HCT116 (cell line): ENCODE results near the gene STAMBPL1. TPM values are rescaled to one million over a fixed set of nuclear protein-coding genes. Genes with fewer than 3 reads are reported as not detected.

ENCODE experiments used
- ATAC-seq: fragments of 200-7000 bp; cut with Tn5 transposase; 2 replicates; pipeline ENCODE4 v1.9.1; 2020; ENCODE audit warnings: mild to moderate bottlenecking, moderate library complexity
- BruUV-seq: library from RNA; stranded (reverse); fragments of 400-500 nt; replicated peaks from 2 replicates; lab custom pipeline; 2021; lab: Mats Ljungman, UMichigan
- CTCF ChIA-PET: fragments of 300-600 bp; sonication (Branson Sonifier 250); formaldehyde crosslinking; loops from one replicate; lab custom pipeline; 2021; ENCODE audit warnings: antibody characterized with exemption; lab: Charles Lee
- POLR2A ChIA-PET: fragments of 300-600, 350-600 bp; sonication (Branson Sonifier 250); formaldehyde crosslinking; loops from one replicate; lab custom pipeline; 2021; ENCODE audit warnings: antibody characterized with exemption; lab: Charles Lee
- RAD21 ChIA-PET, 2 experiments: fragments of 300-600 bp; sonication (Branson Sonifier 250); formaldehyde crosslinking; loops; one replicate each; lab custom pipeline; 2023; ENCODE audit warnings: low total read pairs in 2 of 2; ENCODE audit not compliant: uncharacterized antibody in 2 of 2, unreplicated experiment in 2 of 2, low non-redundant PET in 1 of 2; lab: Charles Lee
- DNase-seq: peaks from one replicate; pipeline ENCODE4 v3.0.0-alpha.2; 2010; ENCODE audit warnings: low read depth, low spot score
- H2AFZ ChIP-seq: fragments of 200-600 bp; shearing (Covaris generic), sonication (generic); 2 replicates; pipeline ENCODE4 v1.6.1; 2017; ENCODE audit warnings: low read depth, mixed run types, mixed read lengths, antibody characterized with exemption, low read length; ENCODE audit not compliant: poor library complexity, severe bottlenecking
- H3K27ac ChIP-seq: 2 replicates; pipeline ENCODE4 v1.5.1; 2012; ENCODE audit warnings: low read depth, low read length
- H3K27me3 ChIP-seq: fragments of 200-600 bp; sonication (generic); 2 replicates; pipeline ENCODE4 v1.6.1; 2016; ENCODE audit warnings: mixed run types, low read length, mixed read lengths; ENCODE audit not compliant: insufficient read depth
- H3K36me3 ChIP-seq, 2 experiments: fragments of 200-500 bp in 1 of 2; fragments of 200-600 bp in 1 of 2; sonication (Bioruptor generic) in 1 of 2; sonication (generic) in 1 of 2; 2 replicates each; pipeline versions ENCODE4 v1.5.1 to v1.6.1; 2014 to 2016; ENCODE audit warnings: low read length in 2 of 2, inconsistent platforms in 1 of 2, mixed read lengths in 1 of 2, mixed run types in 1 of 2; ENCODE audit not compliant: insufficient read depth in 2 of 2, control insufficient read depth in 1 of 2
- H3K4me1 ChIP-seq, 2 experiments: fragments of 200-600 bp in 1 of 2; sonication (generic) in 1 of 2; 2 replicates each; pipeline versions ENCODE4 v1.5.1 to v1.6.1; 2012 to 2017; ENCODE audit warnings: low read length in 2 of 2, inconsistent platforms in 1 of 2, mild to moderate bottlenecking in 1 of 2, mixed read lengths in 1 of 2, mixed run types in 1 of 2, moderate library complexity in 1 of 2; ENCODE audit not compliant: insufficient read depth in 2 of 2, control insufficient read depth in 1 of 2
- H3K4me2 ChIP-seq: fragments of 200-600 bp; sonication (generic); 2 replicates; pipeline ENCODE4 v1.6.1; 2017; ENCODE audit warnings: mixed run types, low read length, mixed read lengths
- H3K4me3 ChIP-seq, 2 experiments: fragments of 200-600 bp in 1 of 2; sonication (generic) in 1 of 2; replicated peaks in 1 of 2; 2 replicates each; pipeline ENCODE4 v1.5.1; 2011 to 2016; ENCODE audit warnings: low read length in 2 of 2, control low read depth in 1 of 2, low read depth in 1 of 2, mild to moderate bottlenecking in 1 of 2, mixed read lengths in 1 of 2, mixed run types in 1 of 2
- H3K79me2 ChIP-seq: fragments of 200-600 bp; sonication (generic); 2 replicates; pipeline ENCODE4 v1.6.1; 2017; ENCODE audit warnings: mild to moderate bottlenecking, mixed run types, low read length, moderate library complexity, mixed read lengths; ENCODE audit not compliant: insufficient read depth
- H3K9ac ChIP-seq: fragments of 200-600 bp; sonication (generic); 2 replicates; pipeline ENCODE4 v1.6.1; 2016; ENCODE audit warnings: low read length, mixed read lengths
- H3K9me2 ChIP-seq: fragments of 200-600 bp; sonication (generic), shearing (Covaris generic); 2 replicates; pipeline ENCODE4 v1.6.1; 2017; ENCODE audit warnings: mixed run types, mild to moderate bottlenecking, moderate library complexity; ENCODE audit not compliant: insufficient read depth
- H3K9me3 ChIP-seq, 2 experiments: fragments of 200-500 bp in 1 of 2; fragments of 200-600 bp in 1 of 2; sonication (Bioruptor generic) in 1 of 2; sonication (generic) in 1 of 2; 2 replicates each; pipeline ENCODE4 v1.6.1; 2014 to 2017; ENCODE audit warnings: low read length in 2 of 2, mixed read lengths in 2 of 2, inconsistent platforms in 1 of 2, low read depth in 1 of 2, mild to moderate bottlenecking in 1 of 2, mixed run types in 1 of 2, moderate library complexity in 1 of 2; ENCODE audit not compliant: control insufficient read depth in 1 of 2, insufficient read depth in 1 of 2
- H4K20me1 ChIP-seq: fragments of 200-600 bp; sonication (generic), shearing (Covaris generic); 2 replicates; pipeline ENCODE4 v1.6.1; 2017; ENCODE audit warnings: mixed run types, mild to moderate bottlenecking, moderate library complexity; ENCODE audit not compliant: insufficient read depth
- ATF3 ChIP-seq: IDR thresholded peaks from 2 replicates; pipeline ENCODE4 v1.6.1; 2012
- CBX3 ChIP-seq: IDR thresholded peaks from 2 replicates; pipeline ENCODE4 v1.6.1; 2012; ENCODE audit warnings: low read depth
- CEBPB ChIP-seq: IDR thresholded peaks from 2 replicates; pipeline ENCODE4 v1.6.1; 2012; ENCODE audit warnings: low read depth
- CTCF ChIP-seq, 3 experiments: fragments of 200-600 bp in 1 of 3; sonication (generic) in 1 of 3; IDR thresholded peaks in 2 of 3; conservative IDR thresholded peaks in 1 of 3; 2 replicates each; pipeline ENCODE4 v1.5.1; 2012 to 2017; ENCODE audit warnings: low read depth in 2 of 3, low read length in 2 of 3, antibody characterized with exemption in 1 of 3, borderline replicate concordance in 1 of 3, control low read depth in 1 of 3, mild to moderate bottlenecking in 1 of 3, mixed read lengths in 1 of 3, mixed run types in 1 of 3, moderate library complexity in 1 of 3; ENCODE audit not compliant: insufficient read depth in 1 of 3
- EGR1 ChIP-seq: IDR thresholded peaks from 2 replicates; pipeline ENCODE4 v1.6.1; 2012; ENCODE audit warnings: low read depth
- ELF1 ChIP-seq: IDR thresholded peaks from 2 replicates; pipeline ENCODE4 v1.6.1; 2012; ENCODE audit warnings: low read depth, borderline replicate concordance
- EZH2 ChIP-seq: fragments of 200-600 bp; sonication (generic); IDR thresholded peaks from 2 replicates; pipeline ENCODE4 v1.6.1; 2017; ENCODE audit warnings: antibody characterized with exemption, mixed run types
- EZH2phosphoT487 ChIP-seq: fragments of 200-600 bp; IDR thresholded peaks from 2 replicates; pipeline ENCODE4 v1.6.1; 2018; ENCODE audit warnings: antibody characterized with exemption, borderline replicate concordance
- FOSL1 ChIP-seq: IDR thresholded peaks from 2 replicates; pipeline ENCODE4 v1.6.1; 2012; ENCODE audit warnings: low read depth
- JUND ChIP-seq: IDR thresholded peaks from 2 replicates; pipeline ENCODE4 v1.6.1; 2012
- MAX ChIP-seq: IDR thresholded peaks from 2 replicates; pipeline ENCODE4 v1.6.1; 2012
- POLR2A ChIP-seq: IDR thresholded peaks from 2 replicates; pipeline ENCODE4 v1.7.0; 2011; ENCODE audit warnings: borderline replicate concordance; ENCODE audit not compliant: insufficient read depth, insufficient read length; ENCODE audit errors: extremely low read depth
- POLR2AphosphoS5 ChIP-seq: IDR thresholded peaks from 2 replicates; pipeline ENCODE4 v1.6.1; 2011; ENCODE audit warnings: mild to moderate bottlenecking, low read depth, low read length, moderate library complexity
- RAD21 ChIP-seq: IDR thresholded peaks from 2 replicates; pipeline ENCODE4 v1.6.1; 2012; ENCODE audit warnings: low read depth, mild to moderate bottlenecking
- REST ChIP-seq: IDR thresholded peaks from 2 replicates; pipeline ENCODE4 v1.6.1; 2012; ENCODE audit warnings: low read depth
- TCF7L2 ChIP-seq: IDR thresholded peaks from 2 replicates; pipeline ENCODE4 v1.7.0; 2011; ENCODE audit warnings: borderline replicate concordance, inconsistent platforms; ENCODE audit not compliant: insufficient read depth, insufficient read length; ENCODE audit errors: extremely low read depth
- YY1 ChIP-seq: IDR thresholded peaks from 2 replicates; pipeline ENCODE4 v1.6.1; 2011; ENCODE audit warnings: low read length, low read depth, moderate library complexity, mild to moderate bottlenecking; ENCODE audit not compliant: insufficient replicate concordance; ENCODE audit errors: extremely low read depth
- ZBTB33 ChIP-seq: IDR thresholded peaks from 2 replicates; pipeline ENCODE4 v1.6.1; 2011; ENCODE audit warnings: mild to moderate bottlenecking, low read length, moderate library complexity; ENCODE audit not compliant: insufficient replicate concordance; ENCODE audit errors: extremely low read depth
- ZFX ChIP-seq: fragments of 450-650 bp; IDR thresholded peaks from 2 replicates; pipeline ENCODE4 v1.6.1; 2017
- ZNF274 ChIP-seq: fragments of 200-500 bp; sonication (Bioruptor generic); IDR thresholded peaks from 2 replicates; pipeline ENCODE4 v1.6.1; 2014; ENCODE audit warnings: mild to moderate bottlenecking, low read depth, low read length, inconsistent platforms
- intact Hi-C: fragments of 100-400 bp; cut with micrococcal nuclease; formaldehyde crosslinking; loops from 2 replicates; pipeline ENCODE4 v1.10.0; 2022
- total RNA-seq: library from RNA; stranded (reverse); gene quantifications from one replicate; pipeline ENCODE4 v1.2.1, GENCODE V29; 2021; ENCODE audit not compliant: unreplicated experiment

The STAMBPL1 gene
- total RNA-seq, 1 experiment from 2014 or later = 11.0 TPM

- Histone ChIP-seq H4K20me1 (no peaks in the 10 kb centered on the region), H3K36me3 (no peaks in the 10 kb centered on the region), H3K27me3 (no peaks in the 10 kb centered on the region), H3K79me2 (peaks cover 9% of the 10 kb centered on the region), H3K9me2 (no peaks in the 10 kb centered on the region), H3K27ac (no peak overlapping the region), H2AFZ (no peak overlapping the region), H3K4me3 (no peak overlapping the region), H3K9me3 (no peaks in the 10 kb centered on the region), H3K4me2 (peak overlapping the region; percentile 10; the same call in 1 of the 2 replicates), H3K4me1 (peaks cover 19 to 55% of the 10 kb centered on the region in 2 experiments), H3K9ac (no peak overlapping the region)
- ATAC-seq = no peak
- ChIA-PET CTCF (no interaction called here), POLR2A (no interaction called here), RAD21 (no interaction called here)
- no TSS peak for BruUV-seq
- intact Hi-C loops = no loop called here
- no peak for TF ChIP-seq TCF7L2
- TF ChIP-seq ZFX = no peak
- TF ChIP-seq EZH2 = no peak
- TF ChIP-seq ZBTB33 = no peak
- TF ChIP-seq MAX = no peak
- no peak for TF ChIP-seq EZH2phosphoT487
- no peak for TF ChIP-seq POLR2AphosphoS5
- TF ChIP-seq YY1 = no peak
- no peak for TF ChIP-seq REST
- TF ChIP-seq CEBPB = no peak
- TF ChIP-seq ELF1 = no peak
- TF ChIP-seq EGR1 = no peak
- TF ChIP-seq CBX3 = no peak
- no peak for TF ChIP-seq FOSL1
- TF ChIP-seq JUND = no peak
- TF ChIP-seq POLR2A = no peak
- no peak for TF ChIP-seq RAD21
- TF ChIP-seq ZNF274 = no peak
- no peak for TF ChIP-seq ATF3
- no peak for TF ChIP-seq CTCF (IDR thresholded peaks at IDR 0.05 in 2 of 3, conservative IDR thresholded peaks at IDR 0.05 in 1 of 3; ENCODE audit: borderline replicate concordance in 1 of 3, insufficient read depth in 1 of 3, low read depth in 2 of 3, low read length in 2 of 3)
- DNase-seq = no peak
Observed at GRCh38 chr10:88892222-88892967, 12.3 kb downstream of the STAMBPL1 start.
